D721Med (cell line): Measurements from ENCODE around the gene FAM120C.

Source experiments
- DNase-seq: peaks from one replicate; pipeline ENCODE4 v3.0.0; 2011; ENCODE audit warnings: low spot score; ENCODE audit not compliant: insufficient read length
- FAIRE-seq: peaks from 2 replicates; lab custom pipeline; 2011; peaks lifted over from hg19 to GRCh38; lab: Jason Lieb, UNC
- TF ChIP-seq, protein P1 (sequence below): IDR thresholded peaks from 2 replicates; pipeline ENCODE4 v1.5.1; 2012; ENCODE audit warnings: mild to moderate bottlenecking, control low read depth; ENCODE audit not compliant: insufficient read depth; ENCODE audit errors: missing control alignments

FAM120C gene

DNA sequence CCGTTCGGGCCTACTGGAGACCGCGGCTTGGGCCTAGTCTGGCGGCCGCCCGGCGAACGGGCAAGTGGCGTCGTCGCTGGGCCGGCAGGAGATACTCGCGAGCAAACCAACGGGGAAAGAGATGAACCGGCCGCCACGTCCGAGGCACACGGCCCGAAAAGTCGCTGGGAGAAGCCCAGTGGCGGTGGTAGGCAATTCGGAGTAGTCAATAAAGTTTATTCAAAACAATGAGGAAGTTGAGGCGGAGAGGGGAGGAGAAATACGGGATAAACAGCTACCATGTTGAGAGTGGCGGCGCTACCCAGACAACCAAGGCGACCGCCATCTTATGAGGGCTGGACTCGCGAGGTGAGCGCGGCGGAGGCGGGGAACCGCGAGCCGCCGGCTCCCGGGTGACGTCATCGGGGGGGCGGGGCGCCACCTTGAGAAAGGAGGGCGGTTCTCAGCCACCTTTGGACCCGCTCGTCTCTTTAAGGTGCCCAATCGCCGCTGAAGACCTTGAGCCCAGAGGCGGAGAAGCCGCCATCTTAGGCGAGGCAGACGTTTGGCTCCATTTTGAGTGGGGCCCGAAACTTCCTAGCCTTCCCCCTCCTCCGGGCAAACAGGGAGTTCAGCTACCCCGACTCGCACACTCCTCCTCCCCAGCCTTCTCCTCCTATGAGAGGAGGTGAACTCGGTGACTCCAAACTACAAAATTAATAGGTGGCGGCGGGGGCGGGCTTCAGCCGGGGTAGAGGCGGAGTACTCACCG lies 138.8 kb downstream of the FAM120C start, which contains the start of gene PHF8:
TSS of gene PHF8 (minus strand) at position 348 of the 751 bp plus-strand sequence. CDS start 1,745 bp downstream, outside the sequence.
- DNase-seq (no peak), FAIRE-seq (no peak)
- TF ChIP-seq, protein P1, sequence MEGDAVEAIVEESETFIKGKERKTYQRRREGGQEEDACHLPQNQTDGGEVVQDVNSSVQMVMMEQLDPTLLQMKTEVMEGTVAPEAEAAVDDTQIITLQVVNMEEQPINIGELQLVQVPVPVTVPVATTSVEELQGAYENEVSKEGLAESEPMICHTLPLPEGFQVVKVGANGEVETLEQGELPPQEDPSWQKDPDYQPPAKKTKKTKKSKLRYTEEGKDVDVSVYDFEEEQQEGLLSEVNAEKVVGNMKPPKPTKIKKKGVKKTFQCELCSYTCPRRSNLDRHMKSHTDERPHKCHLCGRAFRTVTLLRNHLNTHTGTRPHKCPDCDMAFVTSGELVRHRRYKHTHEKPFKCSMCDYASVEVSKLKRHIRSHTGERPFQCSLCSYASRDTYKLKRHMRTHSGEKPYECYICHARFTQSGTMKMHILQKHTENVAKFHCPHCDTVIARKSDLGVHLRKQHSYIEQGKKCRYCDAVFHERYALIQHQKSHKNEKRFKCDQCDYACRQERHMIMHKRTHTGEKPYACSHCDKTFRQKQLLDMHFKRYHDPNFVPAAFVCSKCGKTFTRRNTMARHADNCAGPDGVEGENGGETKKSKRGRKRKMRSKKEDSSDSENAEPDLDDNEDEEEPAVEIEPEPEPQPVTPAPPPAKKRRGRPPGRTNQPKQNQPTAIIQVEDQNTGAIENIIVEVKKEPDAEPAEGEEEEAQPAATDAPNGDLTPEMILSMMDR, result no peak

- TF ChIP-seq, protein P1, result no peak
- no peak for FAIRE-seq
- DNase-seq, result no peak
These were observed 139.4 kb downstream of the FAM120C start for GRCh38 chrX:54043541-54044125.

DNA sequence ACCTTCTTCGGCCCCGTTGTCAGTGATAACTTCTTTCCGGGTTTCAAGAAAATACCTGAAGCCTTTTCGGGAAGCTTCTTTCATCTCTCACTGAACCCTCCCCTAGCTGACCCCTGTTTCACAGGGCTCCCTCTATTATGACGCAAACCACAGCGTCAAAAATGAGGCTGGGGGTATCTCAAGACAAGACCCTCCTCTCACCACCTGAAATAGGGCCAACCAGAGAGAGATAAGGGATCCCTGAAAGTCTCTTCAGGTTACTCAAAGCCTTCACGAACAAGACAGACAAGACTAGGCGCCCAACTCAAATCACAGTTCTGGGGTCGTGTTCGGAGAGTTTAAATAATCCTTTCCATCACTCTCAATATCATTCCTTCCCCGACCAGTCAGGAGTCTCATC lies 140.0 kb downstream of the FAM120C start:
- DNase-seq, result no peak
- TF ChIP-seq, protein P1, result no peak
- no peak for FAIRE-seq

GRCh38 chrX:54042609-54043021 lies 140.4 kb downstream of the FAM120C start:
- FAIRE-seq, result no peak

DNA sequence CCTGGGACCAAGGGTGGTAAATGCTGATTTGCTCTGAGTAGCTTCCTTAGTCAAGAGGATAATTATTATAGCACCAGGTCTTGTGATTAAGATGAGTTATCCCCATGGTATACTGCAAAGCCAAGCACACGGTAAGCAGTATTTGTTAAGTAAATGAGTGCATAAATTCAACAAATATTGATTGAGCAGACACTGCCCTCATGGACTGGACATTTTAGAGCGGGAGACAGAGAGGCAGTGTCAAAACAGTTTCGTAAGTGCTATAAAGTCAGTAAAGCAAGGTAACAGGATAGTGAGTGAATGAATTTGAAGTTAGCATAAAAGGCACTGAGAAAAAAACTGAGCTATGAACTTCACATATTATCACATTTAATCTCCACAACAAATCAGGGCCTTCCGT lies 152.7 kb downstream of the FAM120C start:
- no peak for FAIRE-seq
- TF ChIP-seq, protein P1, result no peak
- DNase-seq, result no peak

More at GRCh38 chrX:54042609-54043021, 140.4 kb downstream of the FAM120C start:
- TF ChIP-seq, protein P1, result peak; percentile 27
- DNase-seq, result no peak

GRCh38 chrX:54029529-54030143 lies 153.4 kb downstream of the FAM120C start:
- no peak for DNase-seq
- FAIRE-seq, result no peak
- TF ChIP-seq, protein P1, result no peak
